WTC11 (cell line): ENCODE results near the gene EIF3B. TPM values are rescaled to one million over a fixed set of nuclear protein-coding genes. Genes with fewer than 3 reads are reported as not detected.
A peak's percentile ranks its signal among the peaks of the same experiment; 100 is the strongest.

Source experiments
- ATAC-seq: fragments of 200-7000 bp; cut with Tn5 transposase; 2 replicates; pipeline ENCODE4 v1.10.0; 2021; ENCODE audit warnings: mild to moderate bottlenecking, moderate library complexity
- CTCF ChIA-PET: fragments of 300-600 bp; sonication (Branson Sonifier 250); formaldehyde crosslinking; loops from one replicate; lab custom pipeline; 2021; ENCODE audit warnings: antibody characterized with exemption; lab: Charles Lee
- POLR2A ChIA-PET: fragments of 350-600 bp; sonication (Branson Sonifier 250); formaldehyde crosslinking; loops from one replicate; lab custom pipeline; 2021; ENCODE audit warnings: antibody characterized with exemption; lab: Charles Lee
- DNase-seq: peaks from one replicate; pipeline ENCODE4 v3.0.0; 2021; ENCODE audit warnings: low spot score
- H3K27ac Mint-ChIP-seq: 2 replicates; pipeline ENCODE4 v1.8.0; 2021; ENCODE audit warnings: mixed read lengths
- H3K27me3 Mint-ChIP-seq: 2 replicates; pipeline ENCODE4 v1.8.0; 2021; ENCODE audit warnings: low read depth, mild to moderate bottlenecking, moderate library complexity, mixed read lengths
- H3K36me3 Mint-ChIP-seq: 2 replicates; pipeline ENCODE4 v1.8.0; 2021; ENCODE audit warnings: mixed read lengths
- H3K4me1 Mint-ChIP-seq: 2 replicates; pipeline ENCODE4 v1.8.0; 2022; ENCODE audit warnings: mixed read lengths
- H3K4me3 Mint-ChIP-seq: 2 replicates; pipeline ENCODE4 v1.8.0; 2021; ENCODE audit warnings: mild to moderate bottlenecking, moderate library complexity, mixed read lengths
- H3K9me3 Mint-ChIP-seq: 2 replicates; pipeline ENCODE4 v1.8.0; 2021; ENCODE audit warnings: mixed read lengths
- AFF4 ChIP-seq: sonication (generic); formaldehyde crosslinking; IDR thresholded peaks from 2 replicates; pipeline ENCODE4 v1.8.1; 2023; ENCODE audit warnings: mild to moderate bottlenecking, missing genetic modification reagents, borderline replicate concordance
- AR ChIP-seq: fragments of 250-450 bp; sonication (Bioruptor Pico); IDR thresholded peaks from 2 replicates; pipeline ENCODE4 v1.9.0; 2021; ENCODE audit warnings: mild to moderate bottlenecking
- E2F5 ChIP-seq: sonication (generic); formaldehyde crosslinking; IDR thresholded peaks from 2 replicates; pipeline ENCODE4 v1.8.1; 2022; ENCODE audit warnings: mild to moderate bottlenecking, moderate library complexity, missing genetic modification reagents
- JUN ChIP-seq: sonication (generic); formaldehyde crosslinking; IDR thresholded peaks from 2 replicates; pipeline ENCODE4 v1.8.0; 2023; ENCODE audit warnings: mild to moderate bottlenecking, missing genetic modification reagents
- KAT7 ChIP-seq: sonication (generic); formaldehyde crosslinking; IDR thresholded peaks from 2 replicates; pipeline ENCODE4 v1.8.1; 2023; ENCODE audit warnings: missing genetic modification reagents, mild to moderate bottlenecking, borderline replicate concordance
- MLX ChIP-seq: sonication (generic); formaldehyde crosslinking; IDR thresholded peaks from 2 replicates; pipeline ENCODE4 v1.8.1; 2023; ENCODE audit warnings: mild to moderate bottlenecking, missing genetic modification reagents, moderate library complexity
- MYBL2 ChIP-seq: sonication (generic); formaldehyde crosslinking; IDR thresholded peaks from 2 replicates; pipeline ENCODE4 v1.8.1; 2023; ENCODE audit warnings: mild to moderate bottlenecking, moderate library complexity, missing genetic modification reagents
- NR3C1 ChIP-seq: sonication (generic); formaldehyde crosslinking; conservative IDR thresholded peaks from 2 replicates; pipeline ENCODE4 v1.8.1; 2023; ENCODE audit warnings: low read depth, mild to moderate bottlenecking, missing genetic modification reagents
- RORB ChIP-seq: fragments of 250-450 bp; sonication (Bioruptor Pico); IDR thresholded peaks from 2 replicates; pipeline ENCODE4 v1.9.0; 2021; ENCODE audit warnings: mild to moderate bottlenecking
- USF2 ChIP-seq: sonication (generic); formaldehyde crosslinking; IDR thresholded peaks from 2 replicates; pipeline ENCODE4 v1.8.1; 2023; ENCODE audit warnings: mild to moderate bottlenecking, missing genetic modification reagents, moderate library complexity
- ZMAT4 ChIP-seq: fragments of 250-450 bp; sonication (Bioruptor Pico); IDR thresholded peaks from 2 replicates; pipeline ENCODE4 v1.9.0; 2021; ENCODE audit warnings: mild to moderate bottlenecking
- ZNF121 ChIP-seq: sonication (generic); formaldehyde crosslinking; IDR thresholded peaks from 2 replicates; pipeline ENCODE4 v1.8.0; 2023; ENCODE audit warnings: missing genetic modification reagents
- ZNF281 ChIP-seq: sonication (generic); formaldehyde crosslinking; IDR thresholded peaks from 2 replicates; pipeline ENCODE4 v1.8.0; 2023; ENCODE audit warnings: mild to moderate bottlenecking, missing genetic modification reagents
- ZNF317 ChIP-seq: sonication (generic); formaldehyde crosslinking; IDR thresholded peaks from 2 replicates; pipeline ENCODE4 v1.8.1; 2023; ENCODE audit warnings: low read depth, mild to moderate bottlenecking, moderate library complexity, missing genetic modification reagents, borderline replicate concordance
- ZNF512 ChIP-seq: sonication (generic); formaldehyde crosslinking; IDR thresholded peaks from 2 replicates; pipeline ENCODE4 v1.8.1; 2022; ENCODE audit warnings: missing genetic modification reagents, borderline replicate concordance
- total RNA-seq: library from RNA; stranded (reverse); gene quantifications from 3 replicates; pipeline ENCODE4 v1.2.3, GENCODE V29; 2021

The EIF3B gene
- total RNA-seq, 1 experiment from 2014 or later, result 361 TPM

GRCh38 chr7:2357165-2357564, 2.5 kb downstream of the EIF3B start (continued):
- TF ChIP-seq ZNF281 (CRISPR knock-in tag), result no peak

- Mint-ChIP-seq H3K4me3 (peak overlapping the region; percentile 87), H3K4me1 (peaks cover 25% of the 10 kb centered on the region), H3K27ac (peak overlapping the region; percentile 90), H3K9me3 (no peaks in the 10 kb centered on the region), H3K36me3 (peaks cover 54% of the 10 kb centered on the region), H3K27me3 (no peaks in the 10 kb centered on the region)
- ChIA-PET POLR2A (interaction anchor here (0.7 kb wide), 1 partner anchor 868 kb away, joined by 3 read pairs; no protein-coding TSS in a partner anchor), CTCF (interaction anchor here (0.6 kb wide), 1 partner anchor 197 kb away, joined by 3 read pairs; no protein-coding TSS in a partner anchor)
- TF ChIP-seq ZNF121 (CRISPR knock-in tag) (no peak), JUN (no peak)
- no peak for ATAC-seq
- no peak for DNase-seq
Measured at GRCh38 chr7:2357571-2357970, 2.9 kb downstream of the EIF3B start.

- H3K36me3 Mint-ChIP-seq, result peaks cover 65% of the 10 kb centered on the region
- no peak overlapping the region for H3K4me3 Mint-ChIP-seq
- TF ChIP-seq E2F5 (no peak), MYBL2 (CRISPR knock-in tag) (no peak), USF2 (no peak), ZMAT4 (CRISPR knock-in tag) (no peak), AR (CRISPR knock-in tag) (no peak), KAT7 (no peak), ZNF512 (CRISPR knock-in tag) (no peak), ZNF121 (CRISPR knock-in tag) (no peak), ZNF317 (CRISPR knock-in tag) (no peak), NR3C1 (no peak), MLX (CRISPR knock-in tag) (no peak), RORB (CRISPR knock-in tag) (no peak), AFF4 (CRISPR knock-in tag) (no peak)
- peaks cover 25% of the 10 kb centered on the region for H3K4me1 Mint-ChIP-seq
- H3K27me3 Mint-ChIP-seq, result no peaks in the 10 kb centered on the region
- DNase-seq, result no peak
- POLR2A ChIA-PET, result no interaction called here
- H3K9me3 Mint-ChIP-seq, result no peaks in the 10 kb centered on the region
- CTCF ChIA-PET, result no interaction called here
- ATAC-seq, result no peak
- peak overlapping the region; percentile 56 for H3K27ac Mint-ChIP-seq
Measured at GRCh38 chr7:2358968-2359527, 4.4 kb downstream of the EIF3B start.
